ENCODE measurements around the gene CGREF1. TPM values are rescaled to one million over a fixed set of nuclear protein-coding genes. Genes with fewer than 3 reads are reported as not detected.

The CGREF1 gene
- total RNA-seq, 1 experiment from 2014 or later, result 2.1 TPM

DNA sequence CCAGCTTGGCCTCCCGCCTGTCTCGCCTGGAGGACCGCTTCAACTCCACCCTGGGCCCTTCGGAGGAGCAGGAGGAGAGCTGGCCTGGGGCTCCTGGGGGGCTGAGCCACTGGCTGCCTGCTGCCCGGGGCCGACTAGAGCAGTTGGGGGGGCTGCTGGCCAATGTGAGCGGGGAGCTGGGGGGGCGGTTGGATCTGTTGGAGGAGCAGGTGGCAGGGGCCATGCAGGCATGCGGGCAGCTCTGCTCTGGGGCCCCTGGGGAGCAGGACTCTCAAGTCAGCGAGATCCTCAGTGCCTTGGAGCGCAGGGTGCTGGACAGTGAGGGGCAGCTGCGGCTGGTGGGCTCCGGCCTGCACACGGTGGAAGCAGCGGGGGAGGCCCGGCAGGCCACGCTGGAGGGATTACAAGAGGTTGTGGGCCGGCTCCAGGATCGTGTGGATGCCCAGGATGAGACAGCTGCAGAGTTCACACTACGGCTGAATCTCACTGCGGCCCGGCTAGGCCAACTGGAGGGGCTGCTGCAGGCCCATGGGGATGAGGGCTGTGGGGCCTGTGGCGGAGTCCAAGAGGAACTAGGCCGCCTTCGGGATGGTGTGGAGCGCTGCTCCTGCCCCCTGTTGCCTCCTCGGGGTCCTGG is 36.0 kb downstream of the CGREF1 start:
- H2AFZ ChIP-seq (ENCODE audit: low read length), result no peak overlapping the region
- H2BK12ac ChIP-seq (ENCODE audit: insufficient read length, low read depth, low read length), result no peak overlapping the region
- H3K4me1 Mint-ChIP-seq, result peaks cover 25 to 47% of the 10 kb centered on the region in 2 experiments
- H3K23ac ChIP-seq (ENCODE audit: insufficient read length, low read depth, low read length), result no peak overlapping the region
- H3T11ph ChIP-seq (ENCODE audit: low read length), result no peak overlapping the region
- H3K27ac Mint-ChIP-seq, result no peak overlapping the region
- H4K5ac ChIP-seq (ENCODE audit: insufficient read length, low read depth, low read length), result no peak overlapping the region
- no peaks in the 10 kb centered on the region; a peak in 1 of 7 replicates for H3K36me3 Mint-ChIP-seq (ENCODE audit: insufficient read depth in 1 of 3, low read depth in 3 of 3)
- no peak for DNase-seq
- no peak overlapping the region for H4K8ac ChIP-seq (replicated peaks; ENCODE audit: insufficient read length, low read depth, low read length)
- WGBS (ENCODE audit: extremely low coverage, insufficient read length, low lambda C conversion rate), result no CpG with 5 or more reads among the region's 27 CpGs
- no peaks in the 10 kb centered on the region for H3K9me3 ChIP-seq (ENCODE audit: control insufficient read depth, low read depth, low read length)
- H3K4me1 ChIP-seq (ENCODE audit: insufficient read depth, low read length), result no peaks in the 10 kb centered on the region
- no peak overlapping the region for H2BK15ac ChIP-seq (ENCODE audit: low read depth, low read length)
- H3K79me1 ChIP-seq (ENCODE audit: insufficient read depth, low read depth, low read length, poor library complexity, severe bottlenecking), result no peaks in the 10 kb centered on the region
- no peaks in the 10 kb centered on the region for H3K9me3 Mint-ChIP-seq
- H4K20me1 ChIP-seq (ENCODE audit: control insufficient read depth, insufficient read depth, insufficient read length), result no peaks in the 10 kb centered on the region
- H4K91ac ChIP-seq (ENCODE audit: insufficient read length, low read depth, low read length), result no peak overlapping the region
- H3K4ac ChIP-seq (ENCODE audit: low read depth, low read length), result no peak overlapping the region
- H3K79me2 ChIP-seq (ENCODE audit: insufficient read depth, low read length), result no peaks in the 10 kb centered on the region
- no peaks in the 10 kb centered on the region for H3K27me3 ChIP-seq (ENCODE audit: insufficient read depth, low read length)
- no peak overlapping the region for H2BK20ac ChIP-seq (ENCODE audit: low read depth, low read length, poor library complexity, severe bottlenecking)
- no peak overlapping the region for H3K56ac ChIP-seq (ENCODE audit: insufficient read length, low read depth, low read length)
- H2AK5ac ChIP-seq (ENCODE audit: insufficient read length, low read length), result no peak overlapping the region
- no peak overlapping the region for H3K4me2 ChIP-seq (ENCODE audit: insufficient read depth, insufficient read length, low read length)
- no peak overlapping the region for H3K27ac ChIP-seq (ENCODE audit: insufficient read length, low read depth, low read length)
- H2BK120ac ChIP-seq (ENCODE audit: low read depth, low read length, poor library complexity, severe bottlenecking), result no peak overlapping the region
- peaks cover 13% of the 10 kb centered on the region for H3K23me2 ChIP-seq (ENCODE audit: insufficient read length, low read depth, low read length, poor library complexity, severe bottlenecking)
- H3K9ac ChIP-seq (ENCODE audit: extremely low read depth, insufficient read length, low read length), result no peak overlapping the region
- H2BK5ac ChIP-seq (ENCODE audit: insufficient read length, low read length), result no peak overlapping the region
- peaks cover 22% of the 10 kb centered on the region for H3K27me3 Mint-ChIP-seq (ENCODE audit: low read depth)
- no peak overlapping the region for H3K4me3 Mint-ChIP-seq
- no peak overlapping the region for H3K18ac ChIP-seq (ENCODE audit: insufficient read length, low read depth, low read length)
- TF ChIP-seq, protein P1, sequence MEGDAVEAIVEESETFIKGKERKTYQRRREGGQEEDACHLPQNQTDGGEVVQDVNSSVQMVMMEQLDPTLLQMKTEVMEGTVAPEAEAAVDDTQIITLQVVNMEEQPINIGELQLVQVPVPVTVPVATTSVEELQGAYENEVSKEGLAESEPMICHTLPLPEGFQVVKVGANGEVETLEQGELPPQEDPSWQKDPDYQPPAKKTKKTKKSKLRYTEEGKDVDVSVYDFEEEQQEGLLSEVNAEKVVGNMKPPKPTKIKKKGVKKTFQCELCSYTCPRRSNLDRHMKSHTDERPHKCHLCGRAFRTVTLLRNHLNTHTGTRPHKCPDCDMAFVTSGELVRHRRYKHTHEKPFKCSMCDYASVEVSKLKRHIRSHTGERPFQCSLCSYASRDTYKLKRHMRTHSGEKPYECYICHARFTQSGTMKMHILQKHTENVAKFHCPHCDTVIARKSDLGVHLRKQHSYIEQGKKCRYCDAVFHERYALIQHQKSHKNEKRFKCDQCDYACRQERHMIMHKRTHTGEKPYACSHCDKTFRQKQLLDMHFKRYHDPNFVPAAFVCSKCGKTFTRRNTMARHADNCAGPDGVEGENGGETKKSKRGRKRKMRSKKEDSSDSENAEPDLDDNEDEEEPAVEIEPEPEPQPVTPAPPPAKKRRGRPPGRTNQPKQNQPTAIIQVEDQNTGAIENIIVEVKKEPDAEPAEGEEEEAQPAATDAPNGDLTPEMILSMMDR (conservative IDR thresholded peaks at IDR 0.05), result no peak
- H3K14ac ChIP-seq (ENCODE audit: insufficient read depth, low read length), result no peak overlapping the region

Data from H9 (cell line).